HepG2 (cell line): ENCODE results near the gene HSD3B7. TPM values are rescaled to one million over a fixed set of nuclear protein-coding genes. Genes with fewer than 3 reads are reported as not detected.

Experiments
- ATF3 ChIP-seq: sonication (generic); formaldehyde crosslinking; IDR thresholded peaks from 2 replicates; pipeline ENCODE4 v1.4.0; 2020; ENCODE audit warnings: missing genetic modification reagents
- CENPX ChIP-seq: sonication (generic); formaldehyde crosslinking; IDR thresholded peaks from 2 replicates; pipeline ENCODE4 v1.9.0; 2021; ENCODE audit warnings: mild to moderate bottlenecking, missing genetic modification reagents, moderate library complexity
- CSRNP2 ChIP-seq: sonication (generic); formaldehyde crosslinking; conservative IDR thresholded peaks from 2 replicates; pipeline ENCODE4 v1.8.0; 2022; ENCODE audit warnings: low read depth, missing genetic modification reagents
- FLYWCH1 ChIP-seq: sonication (generic); formaldehyde crosslinking; IDR thresholded peaks from 2 replicates; pipeline ENCODE4 v1.8.1; 2023; ENCODE audit warnings: mild to moderate bottlenecking, missing genetic modification reagents
- GMEB1 ChIP-seq: sonication (generic); formaldehyde crosslinking; IDR thresholded peaks from 2 replicates; pipeline ENCODE4 v1.5.1; 2020; ENCODE audit warnings: missing genetic modification reagents, mild to moderate bottlenecking, borderline replicate concordance
- GTF3A ChIP-seq: sonication (generic); formaldehyde crosslinking; conservative IDR thresholded peaks from 2 replicates; pipeline ENCODE4 v1.4.0; 2020; ENCODE audit warnings: mild to moderate bottlenecking, missing genetic modification reagents
- KIAA2018 ChIP-seq: sonication (generic); formaldehyde crosslinking; IDR thresholded peaks from 2 replicates; pipeline ENCODE4 v1.5.0; 2020; ENCODE audit warnings: mild to moderate bottlenecking, missing genetic modification reagents, borderline replicate concordance
- MBD4 ChIP-seq: IDR thresholded peaks from 2 replicates; pipeline ENCODE4 v1.6.1; 2012; ENCODE audit warnings: low read length, inconsistent platforms, borderline replicate concordance
- MYC ChIP-seq: sonication (generic); formaldehyde crosslinking; IDR thresholded peaks from 2 replicates; pipeline ENCODE4 v1.9.0; 2021; ENCODE audit warnings: missing genetic modification reagents, borderline replicate concordance
- ZMAT3 ChIP-seq: sonication (generic); formaldehyde crosslinking; conservative IDR thresholded peaks from 2 replicates; pipeline ENCODE4 v1.7.0; 2021; ENCODE audit warnings: missing genetic modification reagents
- ZNF503 ChIP-seq: sonication (generic); formaldehyde crosslinking; IDR thresholded peaks from 2 replicates; pipeline ENCODE4 v1.4.0; 2020; ENCODE audit warnings: missing genetic modification reagents
- ZNF556 ChIP-seq: sonication (generic); formaldehyde crosslinking; IDR thresholded peaks from 2 replicates; pipeline ENCODE4 v1.4.0; 2020; ENCODE audit warnings: mild to moderate bottlenecking, missing genetic modification reagents, borderline replicate concordance
- ZNF614 ChIP-seq: IDR thresholded peaks from 2 replicates; pipeline ENCODE4 v1.6.1; 2018; ENCODE audit warnings: missing biosample characterization, missing genetic modification reagents, inconsistent platforms, borderline replicate concordance
- ZNF780A ChIP-seq: sonication (generic); formaldehyde crosslinking; IDR thresholded peaks from 2 replicates; pipeline ENCODE4 v1.8.0; 2022; ENCODE audit warnings: mild to moderate bottlenecking, missing genetic modification reagents, moderate library complexity
- polyA plus RNA-seq, 8 experiments: library from polyadenylated mRNA; depleted of rRNA in 3 of 8; stranded (reverse) in 7 of 8; unstranded in 1 of 8; fragments of >200 nt; fragmentation: Illumina TruSeq in 4 of 8; extraction: Trizol in 4 of 8; gene quantifications; 2 replicates each; pipeline versions ENCODE4 v1.2.1 to v1.2.3, GENCODE V29; 2011 to 2016; ENCODE audit warnings: low read depth in 4 of 8, missing spikeins in 1 of 8, mixed read lengths in 1 of 8; ENCODE audit not compliant: insufficient read depth in 1 of 8
- total RNA-seq, 5 experiments: library from RNA; depleted of rRNA; stranded (reverse); fragments of >200 nt; fragmentation: Illumina TruSeq; extraction: Trizol; gene quantifications; 2 replicates each; pipeline ENCODE4 v1.2.3, GENCODE V29; 2016; ENCODE audit warnings: low read depth in 1 of 5

The HSD3B7 gene
- total and polyA plus RNA-seq, 2 of the 13 experiments (the other 11 are each of a cell fraction or from before 2014, with no cell fraction given) = 32.9 to 69.7 TPM

GRCh38 chr16:31033709-31034492 is 48.9 kb downstream of the HSD3B7 start (continued):
- TF ChIP-seq KIAA2018 (CRISPR knock-in tag) (no peak), ZNF503 (CRISPR knock-in tag) (no peak), GTF3A (CRISPR knock-in tag) (no peak), ZNF614 (CRISPR knock-in tag) (peak; percentile 30; the same call in 1 of the 2 replicates), ATF3 (CRISPR knock-in tag) (no peak), ZMAT3 (CRISPR knock-in tag) (no peak), CSRNP2 (CRISPR knock-in tag) (no peak), GMEB1 (peak; percentile 49; the same call in 1 of the 2 replicates), ZNF780A (CRISPR knock-in tag) (no peak), CENPX (CRISPR knock-in tag) (no peak), ZNF556 (CRISPR knock-in tag) (no peak), FLYWCH1 (CRISPR knock-in tag) (no peak), MYC (CRISPR knock-in tag) (peak; percentile 60), MBD4 (no peak)
